NCI-H345 treated with DMSO at 0.1 percent for 48 hours (cell line): ENCODE measurements around the gene KRTAP1-4.
"Not testable (repeated sequence)": the region's sequence is repeated elsewhere in the genome, so short reads cannot be mapped to it uniquely, and the experiment has no call there.

Experiments used
- DNase-seq: peaks from one replicate; lab custom pipeline; 2025; ENCODE audit not compliant: unreplicated experiment; lab: John Stamatoyannopoulos, UW

KRTAP1-4 gene

GRCh38 chr17:41029633-41030245 is at the start of gene KRTAP1-4:
Gene KRTAP1-4 (minus strand): TSS chr17:41030195. CDS start chr17:41030078, 117 bp downstream.
- no peak for DNase-seq

- no peak for DNase-seq
These were observed 46.8 kb upstream of the KRTAP1-4 start for GRCh38 chr17:41076788-41077187.

- no peak for DNase-seq
These were observed 43.7 kb upstream of the KRTAP1-4 start for GRCh38 chr17:41073676-41074075.

GRCh38 chr17:41071606-41072360 is 41.8 kb upstream of the KRTAP1-4 start:
- no peak for DNase-seq

GRCh38 chr17:41069031-41069430 is 39.0 kb upstream of the KRTAP1-4 start:
- no peak for DNase-seq

- DNase-seq, result no peak
These were observed 37.3 kb upstream of the KRTAP1-4 start for GRCh38 chr17:41067281-41067680.

GRCh38 chr17:41065829-41066624 is 36.0 kb upstream of the KRTAP1-4 start, which contains the start of gene KRTAP2-4:
Gene KRTAP2-4 (minus strand): TSS chr17:41065879. CDS start chr17:41065845, 34 bp downstream.
- no peak for DNase-seq

- DNase-seq, result not testable (repeated sequence)
These were observed 35.2 kb upstream of the KRTAP1-4 start for GRCh38 chr17:41065016-41065689.

GRCh38 chr17:41064301-41064700 is 34.3 kb upstream of the KRTAP1-4 start:
- no peak for DNase-seq

- DNase-seq, result no peak
These were observed 33.5 kb upstream of the KRTAP1-4 start for GRCh38 chr17:41063449-41063848.

GRCh38 chr17:41061964-41062363 is 32.0 kb upstream of the KRTAP1-4 start:
- no peak for DNase-seq

GRCh38 chr17:41060052-41060604 is 30.1 kb upstream of the KRTAP1-4 start, which contains the start of gene KRTAP2-3:
Gene KRTAP2-3 (minus strand): TSS chr17:41060114. CDS start chr17:41060050, 64 bp downstream.
- no peak for DNase-seq

GRCh38 chr17:41059276-41060051 is 29.5 kb upstream of the KRTAP1-4 start:
- DNase-seq, result not testable (repeated sequence)

- no peak for DNase-seq
These were observed 28.7 kb upstream of the KRTAP1-4 start for GRCh38 chr17:41058741-41059140.

GRCh38 chr17:41057547-41057946 is 27.6 kb upstream of the KRTAP1-4 start:
- no peak for DNase-seq

GRCh38 chr17:41055130-41055529 is 25.1 kb upstream of the KRTAP1-4 start, which contains the start of gene KRTAP2-2:
Gene KRTAP2-2 (minus strand): TSS chr17:41055230. CDS start chr17:41055211, 19 bp downstream.
- not testable (repeated sequence) for DNase-seq

GRCh38 chr17:41054556-41054955 is 24.6 kb upstream of the KRTAP1-4 start:
- not testable (repeated sequence) for DNase-seq

- no peak for DNase-seq
These were observed 24.0 kb upstream of the KRTAP1-4 start for GRCh38 chr17:41054025-41054424.

- no peak for DNase-seq
These were observed 22.6 kb upstream of the KRTAP1-4 start for GRCh38 chr17:41052566-41052965.

GRCh38 chr17:41049110-41049509 is 19.1 kb upstream of the KRTAP1-4 start:
- DNase-seq, result no peak
